Epithelial cell of proximal tubule (primary cell): ENCODE results near the gene HDAC4. TPM values are rescaled to one million over a fixed set of nuclear protein-coding genes. Genes with fewer than 3 reads are reported as not detected.

Experiments used
- DNase-seq: peaks from one replicate; pipeline ENCODE4 v3.0.0-alpha.2; 2011; ENCODE audit warnings: low read depth
- H3K4me3 ChIP-seq: 2 replicates; pipeline ENCODE4 v1.5.1; 2011; ENCODE audit warnings: low read depth, mild to moderate bottlenecking, low read length
- total RNA-seq: library from RNA; depleted of rRNA; stranded (reverse); fragments of >200 nt; gene quantifications from 2 replicates; pipeline ENCODE4 v1.2.3, GENCODE V29; 2015
- TF ChIP-seq, protein P1 (sequence below): conservative IDR thresholded peaks from 2 replicates; pipeline ENCODE4 v1.5.1; 2012; ENCODE audit warnings: low read depth, mild to moderate bottlenecking, low read length

Gene HDAC4
- total RNA-seq, 1 donor from 2014 or later: 23.2 TPM

DNA sequence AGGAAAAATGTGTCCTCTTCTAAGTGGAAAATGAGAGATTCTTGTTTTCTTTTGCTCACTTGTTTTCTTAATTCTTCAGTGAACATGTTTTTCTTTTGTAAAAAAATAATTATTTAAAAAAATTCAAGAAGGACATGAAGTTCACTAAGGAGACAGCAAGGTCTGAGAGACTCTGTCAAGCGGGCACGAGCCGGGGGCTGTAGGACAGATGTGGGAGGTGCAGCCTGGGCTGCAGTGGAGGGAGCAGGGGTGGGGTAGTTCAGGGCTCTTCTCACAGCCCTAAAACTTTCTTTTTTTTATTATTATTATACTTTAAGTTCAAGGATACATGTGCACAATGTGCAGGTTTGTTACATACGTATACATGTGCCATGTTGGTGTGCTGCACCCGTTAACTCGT is 4.3 kb upstream of the HDAC4 start:
- no peak for DNase-seq
- H3K4me3 ChIP-seq: no peak overlapping the region
- TF ChIP-seq, protein P1, sequence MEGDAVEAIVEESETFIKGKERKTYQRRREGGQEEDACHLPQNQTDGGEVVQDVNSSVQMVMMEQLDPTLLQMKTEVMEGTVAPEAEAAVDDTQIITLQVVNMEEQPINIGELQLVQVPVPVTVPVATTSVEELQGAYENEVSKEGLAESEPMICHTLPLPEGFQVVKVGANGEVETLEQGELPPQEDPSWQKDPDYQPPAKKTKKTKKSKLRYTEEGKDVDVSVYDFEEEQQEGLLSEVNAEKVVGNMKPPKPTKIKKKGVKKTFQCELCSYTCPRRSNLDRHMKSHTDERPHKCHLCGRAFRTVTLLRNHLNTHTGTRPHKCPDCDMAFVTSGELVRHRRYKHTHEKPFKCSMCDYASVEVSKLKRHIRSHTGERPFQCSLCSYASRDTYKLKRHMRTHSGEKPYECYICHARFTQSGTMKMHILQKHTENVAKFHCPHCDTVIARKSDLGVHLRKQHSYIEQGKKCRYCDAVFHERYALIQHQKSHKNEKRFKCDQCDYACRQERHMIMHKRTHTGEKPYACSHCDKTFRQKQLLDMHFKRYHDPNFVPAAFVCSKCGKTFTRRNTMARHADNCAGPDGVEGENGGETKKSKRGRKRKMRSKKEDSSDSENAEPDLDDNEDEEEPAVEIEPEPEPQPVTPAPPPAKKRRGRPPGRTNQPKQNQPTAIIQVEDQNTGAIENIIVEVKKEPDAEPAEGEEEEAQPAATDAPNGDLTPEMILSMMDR: no peak

DNA sequence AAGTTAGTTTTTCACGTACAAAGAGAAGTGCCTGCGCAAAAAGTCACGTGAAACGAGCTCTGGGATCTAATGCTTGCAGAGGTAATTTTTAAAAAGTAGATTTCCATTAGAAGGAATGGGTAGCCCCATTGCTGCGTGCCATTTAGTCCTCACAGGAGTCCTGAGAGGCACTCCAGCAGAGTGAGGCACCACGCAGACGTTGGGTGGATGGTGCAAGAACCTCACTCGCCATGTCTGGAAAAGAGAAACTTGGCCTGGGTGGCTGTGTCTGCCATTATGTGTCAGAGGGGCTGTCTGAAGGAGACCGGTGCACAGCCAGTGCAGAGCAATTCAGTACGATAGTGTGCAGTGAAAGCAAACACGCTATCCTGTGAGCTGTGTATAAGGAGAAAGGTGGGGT is 1.8 kb upstream of the HDAC4 start:
- TF ChIP-seq, protein P1: no peak
- H3K4me3 ChIP-seq: no peak overlapping the region
- no peak for DNase-seq

DNA sequence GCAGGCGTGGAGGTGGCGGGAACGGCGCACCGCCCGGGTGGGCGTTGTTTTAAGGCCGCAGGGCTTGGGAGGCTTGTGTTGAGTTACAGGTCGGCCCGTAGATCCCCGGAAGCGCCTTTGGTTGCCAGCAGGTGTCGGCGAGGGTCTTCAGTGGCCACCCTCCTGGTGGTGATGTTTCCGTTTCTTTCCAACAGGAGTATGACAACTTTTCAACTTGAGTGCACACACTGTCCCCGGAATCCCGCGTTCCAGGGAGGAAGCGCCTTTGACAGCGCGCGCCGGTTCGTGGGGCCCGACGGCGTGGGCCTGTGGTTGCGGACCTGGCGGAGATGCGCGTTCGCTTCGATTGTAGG is 1.0 kb upstream of the HDAC4 start:
- peak; percentile 10 for DNase-seq
- H3K4me3 ChIP-seq: peak overlapping the region; percentile 88
- TF ChIP-seq, protein P1: no peak

DNA sequence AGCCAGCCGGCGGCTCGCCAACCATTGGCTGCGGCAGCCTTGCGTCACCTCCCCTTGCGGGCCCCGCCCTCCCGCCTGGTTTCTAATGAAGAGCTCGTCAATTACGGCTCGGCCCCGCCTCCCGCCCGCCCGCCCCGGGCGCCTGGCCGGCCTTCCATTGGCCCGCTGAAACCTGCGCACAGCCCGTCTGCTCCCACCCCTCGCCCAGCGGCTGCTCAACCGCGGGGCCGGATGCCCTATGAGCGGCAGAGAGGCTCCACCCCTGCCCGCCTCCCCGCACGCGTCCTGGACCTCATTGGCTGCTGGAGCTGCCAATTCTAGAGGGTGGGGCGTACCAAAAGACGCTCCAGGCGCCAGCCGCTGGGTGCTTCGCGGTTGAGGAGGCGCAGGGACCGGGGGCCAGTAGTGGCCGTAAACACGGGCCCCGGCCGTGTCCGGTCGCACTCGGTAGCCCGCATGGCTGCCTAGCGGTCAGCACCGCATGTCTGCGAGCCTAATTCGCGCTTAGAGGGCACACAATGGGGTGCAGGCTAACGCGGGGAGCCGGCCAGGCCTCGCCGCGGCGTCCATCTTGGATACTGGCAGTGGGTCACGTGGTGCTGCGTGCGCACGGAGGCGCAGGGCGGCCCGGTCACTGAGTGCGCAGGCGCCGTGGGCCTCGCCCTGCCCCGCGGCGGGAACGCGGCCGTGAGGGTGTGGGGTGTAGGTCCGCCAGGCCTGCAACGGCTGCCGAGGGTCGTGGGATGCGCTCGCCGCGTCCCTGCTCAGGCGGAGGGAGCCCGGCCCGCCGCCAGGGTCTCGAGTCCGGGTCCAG is 454 bp upstream of the HDAC4 start:
- TF ChIP-seq, protein P1: no peak
- H3K4me3 ChIP-seq: peak overlapping the region; percentile 88
- DNase-seq: peak; percentile 67

DNA sequence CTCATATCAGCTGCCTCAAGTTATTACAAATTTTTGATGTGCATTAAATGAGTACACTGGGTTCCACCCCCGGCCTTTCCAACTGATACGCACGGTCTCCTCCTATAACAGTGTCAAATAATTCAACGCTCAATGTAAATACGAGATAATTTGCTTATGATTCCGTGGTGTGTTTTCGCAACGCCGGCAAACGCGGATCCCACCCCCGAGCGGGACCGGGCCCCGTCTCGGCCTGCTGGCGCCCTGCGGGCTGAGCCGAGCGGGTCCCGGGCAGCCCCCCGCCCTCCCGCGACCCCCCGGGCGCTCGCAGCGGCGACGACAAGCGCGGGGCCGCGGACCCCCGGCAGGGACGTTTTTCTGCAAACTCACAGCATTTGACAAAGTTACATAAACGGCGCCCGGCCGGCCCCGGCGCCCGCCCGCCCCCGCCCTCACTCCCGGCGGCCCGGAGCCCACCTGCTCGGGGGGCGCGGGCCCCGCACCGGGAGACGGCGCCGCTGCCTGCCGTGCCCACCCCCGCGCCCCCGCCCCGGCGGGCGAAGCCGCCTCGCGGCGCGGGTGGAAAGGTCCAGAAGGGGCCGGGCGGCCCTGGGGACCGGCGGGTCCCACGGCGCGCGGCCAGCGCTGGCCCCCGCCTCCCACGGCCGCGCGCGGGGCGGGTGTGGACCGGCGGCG is 762 bp downstream of the HDAC4 start:
- TF ChIP-seq, protein P1: no peak

DNA sequence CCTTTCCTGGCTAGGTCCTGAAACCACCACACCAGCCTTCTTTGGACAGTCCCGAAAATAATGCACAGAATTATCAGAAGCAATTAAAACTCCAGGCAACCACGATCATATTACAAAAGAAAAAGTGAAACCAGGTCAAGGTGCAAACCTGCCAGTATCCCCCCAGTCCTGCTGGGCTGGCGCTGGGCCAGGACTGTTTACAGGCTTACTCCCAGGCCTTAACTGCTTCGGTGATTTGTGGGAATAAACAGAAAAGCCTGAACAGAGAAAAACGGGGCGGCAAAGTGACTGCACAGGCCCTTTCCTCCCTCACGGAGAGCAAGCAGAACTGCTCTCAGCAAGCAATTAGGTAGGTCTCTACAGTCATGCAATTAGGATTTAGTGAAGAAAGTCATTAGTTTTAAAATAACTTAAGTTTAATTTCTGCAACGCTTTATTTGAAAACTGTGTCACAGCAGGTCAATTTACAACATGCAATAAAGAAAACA is 1.3 kb downstream of the HDAC4 start:
- peak overlapping the region; percentile 67 for H3K4me3 ChIP-seq
- DNase-seq: peak; percentile 9
- TF ChIP-seq, protein P1: no peak

More for the DNA sequence above, 762 bp downstream of the HDAC4 start:
- peak overlapping the region; percentile 67 for H3K4me3 ChIP-seq
- DNase-seq: no peak

DNA sequence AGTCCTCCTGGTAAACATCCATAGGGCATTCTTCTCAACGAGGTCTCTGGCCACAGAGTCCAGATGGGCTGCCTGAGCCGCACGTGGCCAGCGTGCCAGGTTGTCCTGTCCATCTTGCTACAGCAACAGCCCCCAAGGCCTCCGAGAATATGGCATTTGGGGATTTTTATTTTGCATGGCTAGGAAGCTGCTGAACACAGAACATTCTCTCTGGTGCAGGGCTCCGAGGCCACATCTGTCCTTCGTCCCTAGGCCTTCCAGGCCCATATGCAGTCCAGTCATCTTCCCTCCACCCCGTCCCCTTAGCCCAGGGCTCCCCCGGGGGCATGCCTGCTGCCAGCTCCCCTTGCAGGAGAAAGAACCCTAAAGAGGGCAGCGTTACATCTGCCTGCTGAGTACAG is 2.3 kb downstream of the HDAC4 start:
- TF ChIP-seq, protein P1: no peak
- no peak for DNase-seq
- no peak overlapping the region for H3K4me3 ChIP-seq
